Mononuclear cell (primary cell): ENCODE data around the gene ADAM11. TPM values are rescaled to one million over a fixed set of nuclear protein-coding genes. Genes with fewer than 3 reads are reported as not detected.
"Not testable (repeated sequence)": the region's sequence is repeated elsewhere in the genome, so short reads cannot be mapped to it uniquely, and the experiment has no call there.

Experiments
- H3K27me3 ChIP-seq: 2 replicates; pipeline ENCODE4 v1.6.0; 2011; ENCODE audit warnings: low read length, control low read depth; ENCODE audit not compliant: insufficient read depth
- H3K4me1 ChIP-seq: 2 replicates; pipeline ENCODE4 v1.5.1; 2011; ENCODE audit warnings: mild to moderate bottlenecking, low read length, control low read depth; ENCODE audit not compliant: insufficient read depth
- H3K4me3 ChIP-seq: 2 replicates; pipeline ENCODE4 v1.5.1; 2011; ENCODE audit warnings: mild to moderate bottlenecking, low read length, moderate library complexity
- H3K9me3 ChIP-seq: 2 replicates; pipeline ENCODE4 v1.5.1; 2011; ENCODE audit warnings: low read depth, mild to moderate bottlenecking, control low read depth, low read length
- total RNA-seq: library from RNA; depleted of rRNA; stranded (reverse); fragments of >200 nt; gene quantifications from one replicate; pipeline ENCODE4 v1.2.3, GENCODE V29; 2012

The ADAM11 gene
- total RNA-seq, 1 donor: 0.21 TPM

DNA sequence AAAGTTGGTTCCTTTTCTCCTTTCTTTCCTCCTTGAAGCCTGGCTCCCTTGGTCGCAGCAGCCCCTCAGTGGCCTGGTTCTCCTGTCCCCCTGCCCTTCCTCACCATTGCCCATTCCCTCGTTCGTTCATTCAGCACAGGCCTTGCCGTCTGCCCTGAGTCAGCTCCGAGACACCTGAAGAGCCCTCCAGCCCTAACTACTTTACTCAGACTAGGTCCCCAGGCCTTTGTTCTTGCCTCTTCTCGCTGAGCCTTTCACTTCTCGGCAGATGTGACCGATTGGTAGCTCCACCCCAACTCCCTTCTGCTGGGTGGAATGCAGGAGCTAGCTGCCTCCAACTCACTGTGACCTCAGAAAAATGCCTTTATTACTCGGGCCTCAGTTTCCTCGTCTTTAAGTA, 7.0 kb upstream of the ADAM11 start:
- Histone ChIP-seq H3K4me3 (no peak overlapping the region), H3K27me3 (no peaks in the 10 kb centered on the region), H3K4me1 (no peaks in the 10 kb centered on the region), H3K9me3 (no peaks in the 10 kb centered on the region)

DNA sequence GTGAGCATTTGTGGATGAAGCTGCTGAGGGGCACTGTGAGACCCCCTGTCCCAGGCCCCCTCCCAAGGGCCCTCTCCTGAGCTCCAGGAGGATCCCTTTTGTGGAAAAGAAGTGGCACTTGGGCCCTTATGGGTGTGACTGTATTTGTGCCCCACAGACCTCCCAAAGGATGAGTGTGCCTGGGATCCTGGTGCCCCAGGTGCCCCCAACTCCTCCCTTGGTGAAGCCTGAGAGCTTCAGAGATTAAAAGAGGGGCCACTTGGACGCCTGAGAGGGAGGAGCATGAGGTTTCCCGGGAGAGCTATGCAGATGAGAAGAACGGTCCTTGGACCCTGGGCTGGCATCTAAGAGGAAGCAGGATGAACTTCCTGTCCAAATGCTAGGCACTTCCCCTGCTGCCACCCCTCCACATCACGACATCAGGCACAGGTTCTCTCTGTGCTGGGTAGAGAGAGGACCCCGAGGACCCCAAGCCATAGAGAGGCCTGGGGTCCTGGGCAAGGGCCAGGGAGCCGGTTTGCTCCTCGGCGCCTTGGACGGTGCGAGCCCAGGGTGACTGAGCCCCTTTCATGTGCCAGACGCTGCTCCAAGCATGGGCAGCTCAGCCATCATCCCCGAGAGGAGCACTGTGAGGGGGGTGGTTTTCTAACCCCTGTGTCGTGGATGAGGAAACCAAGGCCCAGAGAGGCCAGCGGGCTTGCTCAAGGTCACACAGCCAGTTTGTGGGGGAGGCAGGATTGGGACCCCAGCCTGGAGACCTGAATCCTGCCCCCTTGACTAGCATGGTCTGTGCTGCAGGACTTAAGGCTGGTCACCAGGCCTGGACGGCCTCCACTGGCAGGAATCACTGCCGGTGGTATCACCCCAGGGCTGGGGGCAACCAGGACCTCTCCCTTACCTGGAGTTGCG, 5.6 kb upstream of the ADAM11 start:
- peaks cover 14% of the 10 kb centered on the region for H3K27me3 ChIP-seq
- no peak overlapping the region for H3K4me3 ChIP-seq
- no peaks in the 10 kb centered on the region for H3K9me3 ChIP-seq
- no peaks in the 10 kb centered on the region for H3K4me1 ChIP-seq

DNA sequence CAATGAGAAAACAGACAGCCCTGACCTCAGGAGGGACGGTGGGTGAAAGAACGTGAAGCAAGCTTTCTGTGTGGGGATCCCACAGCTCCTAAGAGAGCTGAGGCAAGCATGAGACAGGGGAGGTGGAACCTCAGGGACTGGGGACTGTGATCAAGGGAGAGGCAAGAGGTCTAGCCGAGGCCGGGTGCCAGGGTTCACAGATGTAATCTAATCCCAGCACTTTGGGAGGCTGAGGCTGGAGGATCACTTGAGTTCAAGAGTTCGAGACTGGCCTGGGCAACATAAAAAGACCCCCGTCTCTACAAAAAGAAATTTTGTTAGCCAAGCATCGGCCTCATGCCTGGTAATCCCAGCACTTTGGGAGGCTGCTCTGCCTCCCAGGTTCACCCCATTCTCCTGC, 4.5 kb upstream of the ADAM11 start:
- Histone ChIP-seq H3K4me3 (no peak overlapping the region), H3K4me1 (peaks cover 4% of the 10 kb centered on the region), H3K9me3 (no peaks in the 10 kb centered on the region), H3K27me3 (peaks cover 18% of the 10 kb centered on the region)

DNA sequence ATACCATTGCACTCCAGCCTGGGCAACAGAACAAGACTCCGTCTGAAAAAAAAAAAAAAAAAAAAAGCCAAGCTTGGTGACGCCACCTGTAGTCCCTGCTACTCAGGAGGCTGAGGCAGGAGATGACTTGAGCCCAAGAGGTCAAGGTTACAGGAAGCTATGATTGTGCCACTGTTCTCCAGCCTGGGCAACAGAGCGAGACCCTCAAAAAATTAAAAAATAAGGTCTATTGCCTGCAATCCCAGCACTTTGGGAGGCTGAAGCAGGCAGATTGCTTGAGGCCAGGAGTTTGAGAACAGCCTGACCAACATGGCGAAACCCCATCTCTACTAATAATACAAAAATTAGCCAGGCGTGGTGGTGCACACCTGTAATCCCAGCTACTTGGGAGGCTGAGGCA, 3.6 kb upstream of the ADAM11 start:
- H3K4me3 ChIP-seq, H3K4me1 ChIP-seq, H3K9me3 ChIP-seq: not testable (repeated sequence)
- H3K27me3 ChIP-seq: peaks cover 27% of the 10 kb centered on the region

DNA sequence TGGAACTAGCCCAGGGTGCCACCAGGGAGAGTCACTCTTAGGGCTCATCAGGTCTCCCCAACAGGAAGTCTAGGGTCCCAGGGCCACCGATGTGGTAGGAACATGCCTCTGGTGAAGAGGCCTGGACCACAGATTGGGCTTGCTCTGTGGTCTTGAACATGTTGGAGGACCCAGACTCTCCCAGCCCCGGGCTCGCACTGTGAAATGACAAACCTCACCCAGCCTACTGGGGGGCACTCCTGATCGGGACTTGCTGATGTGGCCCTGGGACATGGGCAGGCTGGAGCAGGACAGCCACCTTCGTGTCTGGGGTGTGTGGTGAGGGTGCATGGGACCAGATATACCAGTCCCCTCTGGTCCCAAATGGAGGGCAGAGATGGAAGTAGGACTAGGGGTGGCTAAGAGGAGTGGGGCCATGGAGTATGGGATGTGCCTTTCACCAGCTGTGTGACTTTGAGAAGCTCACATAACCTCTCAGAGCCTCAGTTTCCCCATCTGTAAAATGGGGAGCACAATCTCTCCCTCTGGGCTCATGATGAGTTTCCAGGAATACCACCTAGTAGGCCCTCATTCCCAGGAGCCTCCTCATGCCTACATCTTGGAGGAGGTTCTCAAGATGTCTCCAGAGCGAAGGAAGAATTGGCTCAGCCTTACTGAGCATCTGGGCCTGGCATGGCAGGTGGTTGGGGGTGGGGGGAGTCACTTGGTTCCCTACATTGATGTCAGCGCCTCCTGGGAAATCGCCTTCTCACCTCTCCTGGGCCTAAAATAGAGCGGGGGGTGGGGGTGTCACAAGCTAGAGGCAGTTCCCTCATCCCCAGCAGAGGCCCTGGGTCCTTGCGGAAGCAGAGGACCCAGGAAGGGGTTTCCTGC, 1.5 kb upstream of the ADAM11 start:
- H3K4me1 ChIP-seq: peaks cover 8% of the 10 kb centered on the region
- H3K9me3 ChIP-seq: no peaks in the 10 kb centered on the region
- H3K27me3 ChIP-seq: peaks cover 29% of the 10 kb centered on the region
- H3K4me3 ChIP-seq: no peak overlapping the region

DNA sequence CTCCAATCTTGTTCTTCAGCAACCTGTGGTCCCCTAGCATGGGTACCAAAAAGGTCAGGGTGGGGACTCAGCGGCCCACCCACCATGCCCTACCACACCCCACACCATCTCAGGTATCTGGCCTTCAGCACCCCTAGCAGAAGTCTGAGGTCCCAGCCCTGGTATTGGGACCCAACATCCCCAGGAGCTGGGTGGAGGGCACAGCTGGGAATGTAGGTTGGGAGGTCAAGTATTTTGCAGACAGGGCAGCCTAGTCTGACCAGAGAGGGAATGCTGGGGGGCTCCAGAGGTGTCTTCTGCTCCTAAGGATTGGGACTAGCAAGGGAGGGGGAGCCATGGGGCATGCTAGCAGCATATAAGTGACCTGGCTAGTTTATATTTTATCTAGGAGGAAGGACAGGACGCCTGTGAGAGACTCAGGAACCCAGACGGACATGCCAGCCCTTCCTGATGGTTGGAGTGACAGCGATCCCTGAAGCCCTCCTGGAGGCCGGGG, 822 bp upstream of the ADAM11 start:
- peaks cover 8% of the 10 kb centered on the region for H3K4me1 ChIP-seq
- H3K9me3 ChIP-seq: no peaks in the 10 kb centered on the region
- peaks cover 29% of the 10 kb centered on the region for H3K27me3 ChIP-seq
- H3K4me3 ChIP-seq: no peak overlapping the region

DNA sequence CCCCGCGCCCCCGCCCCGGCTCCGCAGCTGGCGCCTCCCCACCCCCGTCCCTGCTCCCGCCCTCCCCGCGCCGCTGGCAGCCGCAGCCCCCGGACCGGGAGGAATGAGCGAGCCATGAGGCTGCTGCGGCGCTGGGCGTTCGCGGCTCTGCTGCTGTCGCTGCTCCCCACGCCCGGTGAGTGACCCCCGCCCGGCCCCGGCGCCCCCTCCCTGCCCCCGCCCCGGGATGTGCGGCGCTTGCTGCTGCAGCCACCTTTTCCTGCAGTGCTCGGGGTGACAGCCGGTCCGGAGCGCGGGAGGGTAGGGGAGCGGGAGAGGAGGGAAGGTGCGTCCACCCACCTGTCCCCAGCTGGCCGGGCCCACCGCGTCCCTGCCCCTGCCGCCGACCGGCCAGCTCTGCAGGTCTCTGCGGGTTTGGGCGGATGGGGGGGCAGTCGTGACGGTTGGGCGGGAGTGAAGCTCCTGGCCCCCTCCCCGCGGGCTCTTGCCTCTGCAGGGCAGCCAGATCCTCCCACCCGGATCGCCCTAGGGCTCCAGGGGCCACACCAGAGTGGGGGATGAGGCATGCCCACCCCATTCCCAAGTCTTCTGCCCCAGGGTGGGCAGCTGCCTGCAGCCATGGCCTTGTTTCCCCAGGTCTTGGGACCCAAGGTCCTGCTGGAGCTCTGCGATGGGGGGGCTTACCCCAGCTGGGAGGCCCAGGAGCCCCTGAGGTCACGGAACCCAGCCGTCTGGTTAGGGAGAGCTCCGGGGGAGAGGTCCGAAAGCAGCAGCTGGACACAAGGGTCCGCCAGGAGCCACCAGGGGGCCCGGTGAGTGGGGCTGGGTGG, 513 bp downstream of the ADAM11 start:
- Histone ChIP-seq H3K27me3 (peaks cover 29% of the 10 kb centered on the region), H3K4me3 (no peak overlapping the region), H3K4me1 (peaks cover 8% of the 10 kb centered on the region), H3K9me3 (no peaks in the 10 kb centered on the region)

DNA sequence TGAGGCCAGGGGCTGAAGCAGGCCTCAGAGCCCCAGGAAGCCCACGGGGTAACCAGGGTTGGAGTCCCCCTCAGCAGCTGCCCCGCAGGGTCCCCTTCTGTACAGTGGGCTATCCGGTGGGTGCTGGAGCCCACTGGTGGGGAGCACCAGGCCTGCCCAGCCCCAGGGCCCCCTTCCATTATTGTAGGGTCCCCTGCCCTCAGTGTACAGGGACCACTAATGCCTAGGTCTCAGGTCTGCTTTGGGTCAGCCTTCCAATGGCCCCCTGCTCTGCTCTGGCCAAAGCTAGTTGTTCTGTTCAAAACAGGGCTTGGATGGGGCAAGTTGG, 1.1 kb downstream of the ADAM11 start:
- H3K4me1 ChIP-seq: peaks cover 8% of the 10 kb centered on the region
- H3K27me3 ChIP-seq: peaks cover 29% of the 10 kb centered on the region
- no peaks in the 10 kb centered on the region for H3K9me3 ChIP-seq
- H3K4me3 ChIP-seq: no peak overlapping the region

DNA sequence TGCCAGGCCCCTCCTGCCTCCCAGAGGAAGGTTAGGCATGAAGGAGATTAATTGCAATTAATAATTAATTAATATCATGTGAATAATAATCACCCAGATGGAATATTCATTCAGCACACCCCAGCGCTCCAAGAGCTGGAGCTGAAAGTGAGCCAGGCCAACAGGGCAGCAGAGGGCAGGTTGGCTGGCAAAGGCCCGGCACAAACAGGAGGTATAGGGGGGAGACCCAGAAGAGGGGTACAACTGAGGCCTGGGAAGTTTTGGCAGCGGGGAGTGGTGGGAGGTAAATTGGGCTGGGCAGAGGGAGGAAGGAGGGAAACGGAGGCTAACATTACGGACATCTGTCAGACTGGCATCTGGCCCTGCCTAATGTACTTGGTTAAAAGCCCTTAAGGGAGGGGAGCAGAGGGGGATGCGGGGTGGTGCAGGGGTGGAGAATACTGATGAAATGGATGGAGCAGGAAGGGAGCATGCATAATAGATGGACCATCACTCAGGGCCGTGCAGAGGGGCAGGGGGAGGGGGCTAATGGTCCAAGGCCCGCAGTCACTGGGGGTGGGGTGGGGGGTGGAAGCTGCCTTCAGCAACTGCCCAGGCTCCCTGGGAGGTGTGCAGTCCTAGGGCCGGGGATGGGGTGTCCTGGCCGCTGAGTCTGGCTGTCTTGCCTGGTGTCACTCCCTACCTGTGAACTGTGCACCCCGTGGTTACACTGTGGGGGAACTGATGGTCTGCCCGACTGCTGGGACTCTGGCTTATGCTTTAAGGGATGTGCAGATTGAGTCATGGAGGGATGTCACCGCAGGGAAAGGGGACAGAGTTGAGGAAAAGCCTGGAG, 1.9 kb downstream of the ADAM11 start:
- H3K4me3 ChIP-seq: no peak overlapping the region
- peaks cover 29% of the 10 kb centered on the region for H3K27me3 ChIP-seq

DNA sequence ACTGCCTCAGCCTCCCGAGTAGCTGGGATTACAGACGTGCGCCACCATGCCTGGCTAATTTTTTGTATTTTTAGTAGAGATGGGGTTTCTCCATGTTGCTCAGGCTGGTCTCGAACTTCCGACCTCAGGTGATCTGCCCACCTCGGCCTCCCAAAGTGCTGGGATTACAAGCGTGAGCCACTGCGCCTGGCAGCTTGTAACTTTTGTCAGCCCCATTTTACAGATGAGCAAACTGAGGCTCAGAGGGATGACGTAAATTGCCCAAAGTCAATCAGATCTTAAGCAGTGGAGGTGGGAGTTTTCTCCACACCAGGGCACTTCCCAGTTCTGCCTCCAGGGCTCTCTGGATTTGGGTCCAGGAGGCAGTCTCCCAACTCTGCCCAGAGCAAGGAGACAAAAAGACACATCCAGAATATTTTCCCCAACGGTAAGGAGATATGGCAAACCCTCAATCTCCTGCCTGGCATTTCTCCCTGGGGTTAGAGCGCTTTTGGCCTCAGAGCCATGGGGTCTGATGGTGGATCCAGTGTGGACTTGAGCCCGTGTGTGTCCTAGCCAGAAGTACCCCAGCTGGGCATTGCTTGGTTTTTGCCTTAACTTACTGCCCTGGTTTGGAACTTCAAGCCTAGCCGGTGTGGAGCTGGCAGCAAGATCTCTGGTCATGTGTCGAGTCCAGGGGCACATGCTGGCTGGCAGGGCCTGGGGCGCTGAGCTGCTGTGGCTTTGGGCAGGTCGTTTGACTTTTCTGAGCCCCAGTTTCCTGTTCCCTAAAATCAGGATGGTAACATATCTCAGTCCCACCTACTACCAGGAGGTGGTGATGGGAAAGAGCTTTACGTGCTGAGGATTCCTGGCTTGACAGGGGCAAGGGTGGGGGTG, 3.4 kb downstream of the ADAM11 start:
- Histone ChIP-seq H3K9me3 (no peaks in the 10 kb centered on the region), H3K27me3 (peaks cover 26% of the 10 kb centered on the region), H3K4me1 (peaks cover 8% of the 10 kb centered on the region), H3K4me3 (no peak overlapping the region)

More for the DNA sequence above, 1.9 kb downstream of the ADAM11 start:
- Histone ChIP-seq H3K4me1 (peaks cover 8% of the 10 kb centered on the region), H3K9me3 (no peaks in the 10 kb centered on the region)

DNA sequence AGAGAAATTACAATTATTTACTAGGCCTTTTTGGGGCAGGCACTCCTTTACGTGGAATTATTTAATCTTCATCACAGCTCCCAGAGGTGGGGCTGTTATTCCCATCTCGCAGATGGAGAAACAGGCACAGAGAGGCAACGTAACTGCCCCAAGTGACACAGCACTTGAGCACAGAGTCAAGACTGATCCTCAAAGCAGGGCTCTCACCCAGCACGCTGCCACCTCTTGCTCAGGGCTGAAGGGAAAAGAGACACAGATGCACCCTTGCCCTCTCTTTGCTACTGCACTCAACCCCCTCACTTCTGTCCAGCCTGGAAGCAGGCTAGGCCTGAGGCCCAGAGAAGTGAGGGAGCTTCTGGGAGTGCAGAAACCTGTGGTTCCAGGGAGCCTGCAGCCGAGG, 4.4 kb downstream of the ADAM11 start:
- H3K4me1 ChIP-seq: peaks cover 8% of the 10 kb centered on the region
- H3K27me3 ChIP-seq: peaks cover 16% of the 10 kb centered on the region
- no peaks in the 10 kb centered on the region for H3K9me3 ChIP-seq
- H3K4me3 ChIP-seq: no peak overlapping the region

DNA sequence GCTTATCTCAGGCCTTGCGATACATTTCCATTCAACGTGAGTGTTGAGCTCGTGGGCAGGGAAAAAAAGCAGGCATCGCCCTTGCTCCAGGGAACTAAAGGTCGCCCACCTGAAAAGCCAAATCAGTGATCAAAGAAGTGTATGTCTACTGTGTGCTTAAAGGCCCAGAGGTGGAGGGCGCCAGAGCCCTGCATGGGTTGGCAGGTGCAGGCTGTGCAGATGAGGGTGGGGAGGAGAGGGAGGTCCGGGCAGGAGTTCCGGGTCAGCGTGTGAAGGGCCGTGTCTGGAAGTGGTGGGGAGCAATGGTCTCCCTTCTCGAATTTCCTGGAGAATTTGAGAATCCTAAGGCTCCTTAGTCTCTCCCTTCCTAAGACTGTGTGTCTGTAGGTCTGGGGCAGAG, 7.2 kb downstream of the ADAM11 start:
- Histone ChIP-seq H3K4me3 (no peak overlapping the region), H3K4me1 (peaks cover under 1% of the 10 kb centered on the region), H3K9me3 (no peaks in the 10 kb centered on the region), H3K27me3 (no peaks in the 10 kb centered on the region)

DNA sequence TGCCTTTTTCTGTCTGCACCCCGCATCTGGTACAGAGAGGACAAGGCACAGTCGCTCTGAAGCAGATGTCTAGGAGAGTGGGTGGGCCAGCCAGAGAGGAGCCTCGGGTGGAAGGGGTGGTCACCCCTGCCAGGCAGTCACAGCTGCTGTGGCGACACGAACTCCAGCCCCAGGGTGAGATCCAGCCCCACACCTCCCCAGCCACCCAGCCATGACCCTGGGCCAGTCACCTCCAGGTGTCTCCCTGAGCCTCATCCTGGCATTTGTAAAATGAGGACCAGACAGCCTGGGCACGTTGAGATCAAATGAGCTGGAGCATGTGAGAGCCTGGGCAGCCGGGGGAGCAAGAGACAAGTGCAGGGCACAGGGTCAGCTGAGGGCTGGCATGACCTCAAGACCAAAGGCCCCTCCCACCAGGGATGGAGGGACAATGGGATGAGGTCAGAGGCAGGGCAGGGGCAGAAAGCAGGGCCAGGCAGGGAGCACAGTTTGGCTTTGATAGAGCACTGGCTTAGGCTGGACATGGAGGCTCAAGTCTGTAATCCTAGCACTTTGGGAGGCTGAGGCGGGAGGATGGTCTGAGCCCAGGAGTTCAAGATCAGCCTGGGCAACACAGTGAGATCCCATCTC, 7.7 kb downstream of the ADAM11 start:
- H3K27me3 ChIP-seq: no peaks in the 10 kb centered on the region
- H3K9me3 ChIP-seq: no peaks in the 10 kb centered on the region
- H3K4me3 ChIP-seq: no peak overlapping the region
- H3K4me1 ChIP-seq: peaks cover 6% of the 10 kb centered on the region
